Measurements from ENCODE around the gene TMEM175.
A peak's percentile ranks its signal among the peaks of the same experiment; 100 is the strongest.

TMEM175 gene

DNA sequence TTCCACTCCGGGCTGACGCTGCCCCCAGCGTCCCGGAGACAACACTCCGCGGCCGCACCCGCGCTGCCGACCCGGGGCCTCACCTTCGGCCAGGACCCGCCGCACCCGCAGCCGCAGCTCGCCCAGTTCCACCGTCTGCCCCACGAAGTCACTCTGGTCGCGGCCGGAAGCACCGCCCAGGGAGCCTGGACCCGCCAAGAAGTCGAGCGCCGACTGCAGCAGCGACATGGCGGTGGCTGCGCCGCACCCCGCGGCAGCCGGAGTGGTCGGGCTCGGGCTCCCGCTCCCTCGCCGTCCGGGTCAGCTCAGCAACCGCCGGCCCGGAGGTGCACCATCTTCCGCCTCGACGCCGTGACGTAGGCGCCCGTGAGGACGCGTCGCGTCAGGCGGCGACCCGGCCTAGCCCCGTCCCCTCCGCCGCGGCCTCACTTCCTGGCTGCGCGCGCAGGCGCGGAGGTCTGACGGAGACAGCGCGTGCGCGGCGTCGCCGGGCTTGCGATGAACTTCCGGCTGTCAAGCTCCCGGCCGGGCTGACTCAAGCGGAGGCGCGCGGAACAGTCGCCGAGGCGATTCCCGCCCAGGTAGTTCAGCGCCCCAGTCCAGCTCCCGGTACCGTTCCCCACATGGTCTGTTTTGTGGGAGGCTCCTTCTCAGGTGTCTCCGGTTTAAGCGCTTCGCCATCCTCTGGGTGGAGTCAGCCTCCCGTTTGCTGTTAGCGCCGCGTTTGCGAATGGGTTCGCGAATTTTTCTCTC is at the start of gene TMEM175, which contains the start of gene GAK (continued):
- peak; percentile 28; the same call in 1 of the 2 replicates for TF ChIP-seq ZNF76 (tag by site-specific recombination; IDR thresholded peaks at IDR 0.05; ENCODE audit: borderline replicate concordance, low read depth)
- TF ChIP-seq KLF1 (tag by site-specific recombination; IDR thresholded peaks at IDR 0.05) = peak; percentile 5; the same call in 1 of the 2 replicates
- TF ChIP-seq KLF7 (tag by site-specific recombination; IDR thresholded peaks at IDR 0.05; ENCODE audit: borderline replicate concordance) = no peak
- no peak for TF ChIP-seq ZNF621 (tag by site-specific recombination; IDR thresholded peaks at IDR 0.05)
- no peak for TF ChIP-seq BCL11A (tag by site-specific recombination; IDR thresholded peaks at IDR 0.05; ENCODE audit: low read depth)
- no peak for TF ChIP-seq ZFP69B (tag by site-specific recombination; IDR thresholded peaks at IDR 0.05)
- TF ChIP-seq KLF9 (tag by site-specific recombination; IDR thresholded peaks at IDR 0.05; ENCODE audit: low read depth) = 0 out of 2 replicates have a peak, but pooled peaks have one; percentile 19
- no peak for TF ChIP-seq ZNF571 (tag by site-specific recombination; IDR thresholded peaks at IDR 0.05)
- no peak for TF ChIP-seq WT1 (tag by site-specific recombination; IDR thresholded peaks at IDR 0.05)
- TF ChIP-seq IKZF3 (tag by site-specific recombination; IDR thresholded peaks at IDR 0.05) = no peak
- TF ChIP-seq ZNF16 (tag by site-specific recombination; IDR thresholded peaks at IDR 0.05; ENCODE audit: low read depth) = no peak
- TF ChIP-seq, protein P1, sequence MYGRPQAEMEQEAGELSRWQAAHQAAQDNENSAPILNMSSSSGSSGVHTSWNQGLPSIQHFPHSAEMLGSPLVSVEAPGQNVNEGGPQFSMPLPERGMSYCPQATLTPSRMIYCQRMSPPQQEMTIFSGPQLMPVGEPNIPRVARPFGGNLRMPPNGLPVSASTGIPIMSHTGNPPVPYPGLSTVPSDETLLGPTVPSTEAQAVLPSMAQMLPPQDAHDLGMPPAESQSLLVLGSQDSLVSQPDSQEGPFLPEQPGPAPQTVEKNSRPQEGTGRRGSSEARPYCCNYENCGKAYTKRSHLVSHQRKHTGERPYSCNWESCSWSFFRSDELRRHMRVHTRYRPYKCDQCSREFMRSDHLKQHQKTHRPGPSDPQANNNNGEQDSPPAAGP (tag by site-specific recombination; IDR thresholded peaks at IDR 0.05) = 0 out of 2 replicates have a peak, but pooled peaks have one; percentile 18
- TF ChIP-seq ZNF341 (tag by site-specific recombination; IDR thresholded peaks at IDR 0.05; ENCODE audit: low read depth) = no peak
- TF ChIP-seq ZNF626 (tag by site-specific recombination; IDR thresholded peaks at IDR 0.05) = no peak
- no peak; the same call in 1 of the 2 replicates for TF ChIP-seq KLF8 (tag by site-specific recombination; IDR thresholded peaks at IDR 0.05)
- no peak for TF ChIP-seq ZFP37 (tag by site-specific recombination; IDR thresholded peaks at IDR 0.05)
- TF ChIP-seq ZNF2 (tag by site-specific recombination; IDR thresholded peaks at IDR 0.05) = no peak
- no peak for TF ChIP-seq OSR2 (tag by site-specific recombination; IDR thresholded peaks at IDR 0.05)
- TF ChIP-seq ZNF133 (tag by site-specific recombination; IDR thresholded peaks at IDR 0.05) = no peak
- TF ChIP-seq ZNF488 (tag by site-specific recombination; IDR thresholded peaks at IDR 0.05) = no peak
- TF ChIP-seq ZNF274 (IDR thresholded peaks at IDR 0.05; ENCODE audit: low read length) = no peak
- TF ChIP-seq ZNF274 (tag by site-specific recombination; IDR thresholded peaks at IDR 0.05; ENCODE audit: borderline replicate concordance) = no peak
- TF ChIP-seq FEZF1 (tag by site-specific recombination; IDR thresholded peaks at IDR 0.05) = no peak
- no peak for TF ChIP-seq ZNF501 (tag by site-specific recombination; IDR thresholded peaks at IDR 0.05)
- TF ChIP-seq ZNF747 (tag by site-specific recombination; IDR thresholded peaks at IDR 0.05) = no peak
- TF ChIP-seq ZNF423 (tag by site-specific recombination; IDR thresholded peaks at IDR 0.05) = no peak
- no peak for TF ChIP-seq ZNF350 (tag by site-specific recombination; IDR thresholded peaks at IDR 0.05)
- TF ChIP-seq ZSCAN23 (tag by site-specific recombination; IDR thresholded peaks at IDR 0.05) = no peak
- TF ChIP-seq ZNF792 (tag by site-specific recombination; IDR thresholded peaks at IDR 0.05) = no peak
- no peak for TF ChIP-seq ZNF266 (tag by site-specific recombination; IDR thresholded peaks at IDR 0.05; ENCODE audit: low read depth)
- no peak for TF ChIP-seq ZFHX2 (tag by site-specific recombination; conservative IDR thresholded peaks at IDR 0.05)
- no peak for TF ChIP-seq ZNF510 (tag by site-specific recombination; IDR thresholded peaks at IDR 0.05; ENCODE audit: insufficient replicate concordance)
- TF ChIP-seq ZNF629 (tag by site-specific recombination; IDR thresholded peaks at IDR 0.05) = peak; percentile 91
- no peak for TF ChIP-seq ZNF433 (tag by site-specific recombination; IDR thresholded peaks at IDR 0.05; ENCODE audit: low read depth)
- no peak for TF ChIP-seq ZNF416 (tag by site-specific recombination; IDR thresholded peaks at IDR 0.05)
- TF ChIP-seq TSHZ1 (tag by site-specific recombination; IDR thresholded peaks at IDR 0.05; ENCODE audit: borderline replicate concordance) = no peak
- TF ChIP-seq ZNF169 (tag by site-specific recombination; IDR thresholded peaks at IDR 0.05) = no peak

Data from HEK293 (cell line).